ENCODE data around the gene GNAI3. TPM values are rescaled to one million over a fixed set of nuclear protein-coding genes. Genes with fewer than 3 reads are reported as not detected.

Gene GNAI3
- polyA plus RNA-seq, 1 experiment, result 14.8 TPM

DNA sequence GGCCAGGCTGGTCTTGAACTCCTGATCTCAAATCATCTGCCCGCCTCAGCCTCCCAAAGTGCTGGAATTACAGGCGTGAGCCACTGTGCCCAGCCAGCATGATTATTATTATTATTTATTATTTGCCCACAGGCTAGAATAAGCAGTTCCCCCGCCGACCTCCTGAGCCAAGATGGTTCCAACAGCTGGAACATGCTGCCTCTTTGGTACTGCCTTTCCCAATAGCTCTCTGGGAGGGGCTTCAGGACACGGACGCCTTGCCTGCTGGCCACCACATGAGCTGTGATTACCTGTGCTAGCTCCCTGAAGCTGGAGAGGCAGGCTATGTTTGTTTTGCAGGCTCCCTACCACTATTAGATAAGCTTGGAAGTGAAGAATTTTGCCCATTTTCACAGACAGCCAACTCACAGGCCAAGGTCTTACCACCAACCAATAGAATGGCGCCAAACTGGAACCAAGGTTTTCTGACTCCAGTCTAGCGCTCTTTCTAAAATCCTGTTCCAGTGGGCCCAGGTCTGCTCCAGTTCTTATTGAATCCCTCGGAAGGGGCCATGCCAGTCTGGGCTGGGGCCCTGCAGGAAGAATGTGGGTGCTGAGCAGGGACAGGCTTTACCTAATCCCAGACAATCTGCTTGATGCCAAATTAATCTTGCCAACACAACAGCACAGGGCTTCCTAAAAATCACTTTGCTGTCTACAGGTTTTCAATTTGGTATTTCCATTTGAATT, 10.8 kb upstream of the GNAI3 start:
- H3K9me3 ChIP-seq (ENCODE audit: control insufficient read depth, insufficient read depth, low read length), result no peaks in the 10 kb centered on the region
- no peak overlapping the region for H3K4me3 ChIP-seq (ENCODE audit: low read depth, low read length)
- no peak overlapping the region for H3K27ac ChIP-seq (ENCODE audit: low read depth, low read length)
- CTCF ChIA-PET, result interaction anchor here (1.1 to 17.0 kb wide), 3 partner anchors 8 to 103 kb away, joined by 4 to 1351 read pairs (median 8); partner anchors contain the start of genes AMIGO1, ATXN7L2 and CYB561D1
- POLR2A ChIA-PET, result no interaction called here
- DNase-seq (ENCODE audit: low read depth, low spot score), result no peak
- TF ChIP-seq, protein P1, sequence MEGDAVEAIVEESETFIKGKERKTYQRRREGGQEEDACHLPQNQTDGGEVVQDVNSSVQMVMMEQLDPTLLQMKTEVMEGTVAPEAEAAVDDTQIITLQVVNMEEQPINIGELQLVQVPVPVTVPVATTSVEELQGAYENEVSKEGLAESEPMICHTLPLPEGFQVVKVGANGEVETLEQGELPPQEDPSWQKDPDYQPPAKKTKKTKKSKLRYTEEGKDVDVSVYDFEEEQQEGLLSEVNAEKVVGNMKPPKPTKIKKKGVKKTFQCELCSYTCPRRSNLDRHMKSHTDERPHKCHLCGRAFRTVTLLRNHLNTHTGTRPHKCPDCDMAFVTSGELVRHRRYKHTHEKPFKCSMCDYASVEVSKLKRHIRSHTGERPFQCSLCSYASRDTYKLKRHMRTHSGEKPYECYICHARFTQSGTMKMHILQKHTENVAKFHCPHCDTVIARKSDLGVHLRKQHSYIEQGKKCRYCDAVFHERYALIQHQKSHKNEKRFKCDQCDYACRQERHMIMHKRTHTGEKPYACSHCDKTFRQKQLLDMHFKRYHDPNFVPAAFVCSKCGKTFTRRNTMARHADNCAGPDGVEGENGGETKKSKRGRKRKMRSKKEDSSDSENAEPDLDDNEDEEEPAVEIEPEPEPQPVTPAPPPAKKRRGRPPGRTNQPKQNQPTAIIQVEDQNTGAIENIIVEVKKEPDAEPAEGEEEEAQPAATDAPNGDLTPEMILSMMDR (IDR thresholded peaks at IDR 0.05; ENCODE audit: low read depth, low read length), result no peak
- peaks cover 13% of the 10 kb centered on the region for H3K27me3 ChIP-seq (ENCODE audit: control insufficient read depth, insufficient read depth, low read length)

DNA sequence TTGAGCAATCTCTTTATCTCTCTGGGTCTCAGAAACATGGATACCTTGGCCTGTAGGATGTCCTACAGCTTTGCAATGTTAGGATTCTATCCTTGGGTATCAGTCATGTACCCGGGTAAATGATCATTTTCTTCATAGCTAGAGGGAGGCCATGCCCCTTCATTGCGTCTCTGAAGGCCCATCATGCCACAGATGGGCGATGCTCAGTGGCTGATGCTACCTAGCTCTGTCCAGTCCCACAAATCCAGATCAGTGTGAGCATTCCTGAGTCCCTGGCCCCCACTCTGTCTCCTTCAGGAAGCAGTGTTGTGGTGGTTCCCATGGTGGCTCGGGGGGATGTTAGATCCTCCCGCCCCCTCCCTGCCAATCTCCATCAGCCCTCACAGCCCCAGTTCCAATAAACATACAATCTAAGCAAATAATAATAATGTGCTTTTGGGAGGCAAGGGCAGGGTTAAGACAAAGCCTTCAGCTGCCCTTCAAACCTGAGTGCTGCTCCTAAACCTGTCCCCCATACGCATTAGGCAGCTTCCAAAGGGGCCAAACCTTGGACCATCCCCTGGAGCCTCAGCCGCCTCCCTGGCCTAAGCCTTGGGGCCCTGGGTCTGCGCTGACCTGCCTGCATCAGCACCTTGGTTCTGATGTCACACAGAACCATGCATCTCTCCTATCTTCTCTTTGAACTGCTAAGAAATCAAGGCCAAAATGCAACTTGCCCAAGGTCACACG, 9.4 kb upstream of the GNAI3 start:
- Histone ChIP-seq H3K27ac (ENCODE audit: low read depth, low read length) (no peak overlapping the region), H3K4me3 (ENCODE audit: low read depth, low read length) (no peak overlapping the region), H3K27me3 (ENCODE audit: control insufficient read depth, insufficient read depth, low read length) (peaks cover 15% of the 10 kb centered on the region), H3K9me3 (ENCODE audit: control insufficient read depth, insufficient read depth, low read length) (no peaks in the 10 kb centered on the region)
- no peak for DNase-seq (ENCODE audit: low read depth, low spot score)
- POLR2A ChIA-PET, result interaction anchor here (0.7 kb wide), 1 partner anchor 45 kb away, joined by 4 read pairs; the partner anchor contains the start of gene CYB561D1
- CTCF ChIA-PET, result interaction anchor here (1.1 to 17.0 kb wide), 2 partner anchors 7 to 39 kb away, joined by 4 to 1351 read pairs; partner anchors contain the start of genes AMIGO1, ATXN7L2 and CYB561D1
- TF ChIP-seq, protein P1 (IDR thresholded peaks at IDR 0.05; ENCODE audit: low read depth, low read length), result no peak

DNA sequence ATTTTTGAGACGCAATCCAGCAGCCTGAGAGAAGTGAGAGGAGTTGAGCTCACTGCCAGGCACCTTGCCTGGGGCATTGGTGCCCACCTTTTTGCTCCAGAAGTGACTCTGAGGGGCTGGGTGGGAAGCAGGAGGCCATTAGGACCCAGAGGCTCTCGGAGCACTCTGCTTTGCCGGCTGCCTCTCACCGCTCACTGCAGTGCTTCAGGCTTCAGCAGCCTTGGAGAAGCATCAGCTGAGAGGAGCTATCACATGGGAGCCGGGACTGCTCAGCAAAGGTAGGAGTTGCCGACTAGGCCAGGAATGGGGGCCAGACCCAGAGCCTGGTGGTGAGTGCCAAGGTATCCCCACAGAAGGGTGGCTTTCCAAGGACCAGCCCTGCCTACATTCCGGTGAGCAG, 8.7 kb upstream of the GNAI3 start, which contains the start of gene GPR61:
Gene GPR61 (plus strand): TSS at position 197 of the 400 bp plus-strand sequence. CDS start 3,151 bp downstream, outside the sequence.
- Histone ChIP-seq H3K27me3 (ENCODE audit: control insufficient read depth, insufficient read depth, low read length) (peaks cover 15% of the 10 kb centered on the region), H3K27ac (ENCODE audit: low read depth, low read length) (no peak within 1 kb of the TSS), H3K4me3 (ENCODE audit: low read depth, low read length) (no peak within 1 kb of the TSS), H3K9me3 (ENCODE audit: control insufficient read depth, insufficient read depth, low read length) (no peaks in the 10 kb centered on the region)
- TF ChIP-seq, protein P1 (IDR thresholded peaks at IDR 0.05; ENCODE audit: low read depth, low read length), result no peak
- CTCF ChIA-PET, result interaction anchor here (2.4 to 17.0 kb wide), 2 partner anchors 39 to 235 kb away, joined by 11 to 1351 read pairs; partner anchors contain the start of genes AMIGO1, ATXN7L2 and CYB561D1
- no peak for DNase-seq (ENCODE audit: low read depth, low spot score)
- POLR2A ChIA-PET, result interaction anchor here (0.9 kb wide), 1 partner anchor 9 kb away, joined by 5 read pairs; the partner anchor contains the start of gene GNAI3

DNA sequence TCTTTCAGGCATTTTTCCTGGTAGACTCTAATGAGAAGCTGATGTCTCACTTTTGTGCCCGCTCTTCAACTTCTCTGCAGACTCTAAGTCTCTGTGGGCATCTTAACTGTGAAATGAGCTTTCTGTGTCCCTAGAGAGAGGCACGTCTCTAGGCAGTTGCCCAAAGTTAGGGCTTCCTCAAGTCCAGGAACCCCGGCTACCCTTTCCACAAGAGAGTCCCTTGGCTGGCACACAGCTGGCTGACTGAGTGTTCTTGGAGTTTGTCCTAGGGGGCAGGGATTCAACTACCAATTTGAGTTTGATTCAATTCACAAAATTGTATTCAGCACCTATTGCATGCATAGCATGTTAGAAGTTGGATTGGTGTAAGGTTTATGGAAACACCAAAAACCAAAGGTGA, 7.3 kb upstream of the GNAI3 start:
- Histone ChIP-seq H3K4me3 (ENCODE audit: low read depth, low read length) (no peak overlapping the region), H3K9me3 (ENCODE audit: control insufficient read depth, insufficient read depth, low read length) (no peaks in the 10 kb centered on the region), H3K27ac (ENCODE audit: low read depth, low read length) (no peak overlapping the region), H3K27me3 (ENCODE audit: control insufficient read depth, insufficient read depth, low read length) (peaks cover 15% of the 10 kb centered on the region)
- POLR2A ChIA-PET, result no interaction called here
- CTCF ChIA-PET, result interaction anchor here (1.2 to 17.0 kb wide), 8 partner anchors 9 to 443 kb away, joined by 3 to 1351 read pairs (median 6); partner anchors contain the start of genes AHCYL1, AMIGO1, ATXN7L2 and CYB561D1
- DNase-seq (ENCODE audit: low read depth, low spot score), result no peak
- TF ChIP-seq, protein P1 (IDR thresholded peaks at IDR 0.05; ENCODE audit: low read depth, low read length), result no peak
